GM12892 (cell line): ENCODE results near the gene EOLA1.

Source experiments
- POLR2A ChIP-seq: IDR thresholded peaks from 2 replicates; pipeline ENCODE4 v1.6.1; 2011; ENCODE audit warnings: low read depth, low read length, control low read depth
- POLR2AphosphoS5 ChIP-seq: IDR thresholded peaks from 2 replicates; pipeline ENCODE4 v1.6.1; 2011; ENCODE audit warnings: low read depth, low read length, control low read depth

GRCh38 chrX:149570668-149571067 is 29.9 kb downstream of the EOLA1 start:
- TF ChIP-seq POLR2A = no peak
- no peak for TF ChIP-seq POLR2AphosphoS5
